GM18909 (cell line): Measurements from ENCODE around the gene LRP1B.
"Not testable (repeated sequence)": the region's sequence is repeated elsewhere in the genome, so short reads cannot be mapped to it uniquely, and the experiment has no call there.

Experiments used
- ATAC-seq: cut with Tn5 transposase; IDR thresholded peaks from one replicate; pipeline ENCODE4 v1.9.1; 2021; ENCODE audit warnings: mild to moderate bottlenecking; ENCODE audit not compliant: unreplicated experiment, poor library complexity

LRP1B gene

GRCh38 chr2:140550821-140551220 is 1580.0 kb downstream of the LRP1B start:
- ATAC-seq, result no peak

- ATAC-seq, result not testable (repeated sequence)
These were observed 1586.0 kb downstream of the LRP1B start for GRCh38 chr2:140544769-140545168.

DNA sequence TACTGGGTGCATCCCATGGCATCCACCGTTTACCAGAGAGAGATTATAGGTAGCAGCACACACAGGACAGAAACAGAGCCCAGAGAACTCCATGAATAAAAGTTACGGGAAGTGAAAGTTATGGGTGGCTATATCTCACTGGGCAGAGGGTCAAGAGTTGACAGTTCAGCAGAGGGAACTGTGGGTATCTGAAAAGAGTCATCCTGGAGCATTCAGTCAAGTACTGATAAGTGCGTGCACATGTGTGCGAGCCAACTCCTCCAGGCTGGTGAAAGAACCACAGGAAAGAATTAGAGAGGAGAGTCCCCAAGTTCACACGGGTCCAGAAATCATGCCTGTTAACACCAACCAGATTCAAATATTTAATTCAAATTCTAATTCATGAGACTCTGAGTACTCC is 1588.2 kb downstream of the LRP1B start:
- ATAC-seq, result no peak

DNA sequence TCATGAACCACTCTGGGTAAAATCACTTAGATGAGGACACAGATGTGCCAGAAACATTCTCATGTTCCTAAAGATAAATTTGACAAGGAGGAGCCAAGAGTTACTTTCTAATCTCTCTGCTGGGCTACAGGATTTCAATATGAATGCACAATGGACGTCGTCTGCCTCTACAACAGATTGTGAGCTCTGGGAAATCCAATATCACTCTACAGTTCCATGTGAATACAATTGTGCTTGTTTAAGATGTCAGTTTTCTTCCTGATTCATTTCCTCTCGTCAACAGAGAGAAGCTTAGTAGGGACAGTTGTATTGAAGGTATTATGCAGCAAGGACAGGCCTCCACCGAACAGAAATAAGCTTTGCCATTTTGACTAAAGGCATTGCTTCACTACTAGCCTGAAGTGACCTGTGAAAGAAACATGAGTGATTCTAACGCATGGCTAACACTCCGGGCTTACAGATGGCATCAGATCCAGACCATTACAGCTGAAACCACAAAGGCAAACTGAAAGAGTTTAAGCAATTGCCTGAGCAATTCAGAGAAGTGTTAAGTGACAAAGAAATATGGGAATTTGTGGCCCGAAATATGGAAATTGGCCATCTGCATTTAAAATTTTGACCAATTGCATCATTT is 1591.5 kb downstream of the LRP1B start:
- no peak for ATAC-seq

DNA sequence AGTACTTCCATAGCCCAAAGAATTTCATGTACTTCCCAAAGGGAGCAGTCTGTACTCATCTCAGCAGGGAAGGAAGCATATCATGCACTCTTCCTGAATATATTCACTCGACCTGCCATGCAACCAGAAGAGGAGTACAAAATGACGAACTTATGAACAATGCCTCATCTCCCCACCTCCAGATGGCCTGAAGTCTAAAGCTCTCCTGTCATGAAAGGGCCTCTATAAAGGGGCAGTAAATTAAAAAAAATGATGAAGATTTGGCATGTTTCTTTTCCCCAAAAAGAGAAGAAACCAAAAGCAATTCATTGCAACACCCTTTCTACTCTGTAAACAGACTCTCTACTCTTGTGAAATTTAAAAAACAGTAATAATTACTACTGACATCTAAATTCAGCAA is 1601.1 kb downstream of the LRP1B start:
- no peak for ATAC-seq

- ATAC-seq, result no peak
These were observed 1601.8 kb downstream of the LRP1B start for GRCh38 chr2:140528982-140529381.

DNA sequence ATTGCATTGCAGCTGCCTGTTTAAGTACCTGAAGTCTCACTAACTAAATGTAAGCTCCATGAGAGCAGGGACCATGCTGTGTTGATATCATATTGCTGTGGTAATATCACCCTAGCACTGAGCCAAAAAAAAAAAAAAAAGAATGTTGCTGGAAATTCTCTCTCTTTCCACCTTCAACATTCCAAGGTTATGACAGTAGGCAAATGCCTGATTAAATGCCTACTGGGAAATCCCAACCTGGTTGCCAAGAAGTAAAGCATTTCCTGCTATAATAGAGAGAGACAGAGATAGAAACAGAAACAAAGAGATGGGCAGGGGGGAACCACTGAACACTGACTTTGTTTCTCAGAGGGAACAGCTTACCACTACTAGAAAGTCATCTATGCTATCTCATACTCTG is 1604.2 kb downstream of the LRP1B start:
- ATAC-seq, result no peak

DNA sequence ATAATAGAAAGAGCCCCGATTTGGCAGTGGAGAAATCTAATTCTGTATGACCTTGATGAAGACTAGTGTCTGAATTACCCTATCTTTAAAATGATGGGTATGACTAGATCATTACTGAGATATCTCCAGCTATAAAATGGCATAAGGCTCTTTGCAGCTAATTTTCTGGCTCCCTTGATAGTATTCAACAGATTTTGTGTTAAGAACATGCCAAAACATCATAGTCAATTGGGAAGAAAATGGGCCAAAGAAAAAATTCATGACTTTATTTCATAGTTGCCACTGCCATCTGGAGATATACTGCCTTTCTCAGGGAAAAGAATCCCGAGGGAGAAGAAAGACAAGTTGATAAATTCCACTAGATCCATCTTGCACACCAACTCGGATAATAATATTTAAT is 1618.7 kb downstream of the LRP1B start:
- no peak for ATAC-seq

DNA sequence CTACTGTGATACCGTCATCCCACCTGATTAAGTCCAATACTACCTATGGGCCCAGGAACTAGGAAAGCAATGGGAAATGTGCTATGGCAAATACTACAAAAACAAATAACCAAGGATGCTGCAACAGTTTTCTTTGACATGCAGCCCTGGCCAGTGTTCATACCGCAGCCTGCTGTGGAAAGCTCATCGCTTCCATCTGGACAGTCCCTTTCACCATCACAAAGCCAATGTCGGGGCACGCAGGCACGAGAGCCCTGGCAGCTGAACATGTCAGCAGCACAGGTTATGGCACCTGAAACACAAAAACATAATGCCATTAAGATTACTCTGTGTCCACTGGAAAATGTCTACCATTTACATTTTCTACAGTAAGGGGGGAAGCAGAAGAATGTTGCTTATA is 1621.1 kb downstream of the LRP1B start:
- no peak for ATAC-seq

DNA sequence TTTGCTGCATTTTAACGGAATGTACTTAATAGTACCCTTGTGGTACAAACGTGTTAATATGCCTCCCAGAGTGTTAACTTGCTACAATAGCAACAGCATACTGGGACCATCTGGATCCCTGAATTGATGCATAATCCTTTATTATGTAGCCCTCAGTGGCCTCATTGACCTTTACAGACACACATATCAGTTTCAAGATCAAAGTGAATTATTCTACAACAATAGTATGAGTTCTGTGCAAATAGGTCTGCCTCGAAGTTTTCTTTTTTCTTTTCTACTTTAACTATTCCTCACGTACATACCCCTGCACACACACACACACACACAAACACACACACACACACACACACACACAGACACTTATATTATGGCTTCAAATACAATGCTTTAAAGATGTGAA is 1622.1 kb downstream of the LRP1B start:
- ATAC-seq, result no peak

GRCh38 chr2:140506606-140507005 is 1624.2 kb downstream of the LRP1B start:
- ATAC-seq, result no peak

DNA sequence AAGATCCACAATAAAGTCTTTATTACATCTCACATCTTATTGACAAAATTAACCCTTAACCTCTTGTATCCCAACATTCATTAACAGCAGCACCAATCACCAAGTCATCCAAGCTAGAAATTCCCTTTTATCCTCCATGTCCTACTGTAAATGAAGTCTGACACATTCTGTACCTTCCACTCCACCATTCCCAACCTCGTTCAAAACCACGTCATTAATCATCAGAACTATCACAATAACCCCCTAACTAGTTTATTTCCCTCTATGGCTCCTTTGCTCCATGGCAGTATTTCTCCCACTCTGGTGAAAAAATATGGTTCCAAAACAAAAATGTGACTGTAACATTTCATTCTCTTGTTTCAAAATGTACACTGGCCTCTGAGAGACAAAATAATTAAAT is 1626.2 kb downstream of the LRP1B start:
- ATAC-seq, result no peak

DNA sequence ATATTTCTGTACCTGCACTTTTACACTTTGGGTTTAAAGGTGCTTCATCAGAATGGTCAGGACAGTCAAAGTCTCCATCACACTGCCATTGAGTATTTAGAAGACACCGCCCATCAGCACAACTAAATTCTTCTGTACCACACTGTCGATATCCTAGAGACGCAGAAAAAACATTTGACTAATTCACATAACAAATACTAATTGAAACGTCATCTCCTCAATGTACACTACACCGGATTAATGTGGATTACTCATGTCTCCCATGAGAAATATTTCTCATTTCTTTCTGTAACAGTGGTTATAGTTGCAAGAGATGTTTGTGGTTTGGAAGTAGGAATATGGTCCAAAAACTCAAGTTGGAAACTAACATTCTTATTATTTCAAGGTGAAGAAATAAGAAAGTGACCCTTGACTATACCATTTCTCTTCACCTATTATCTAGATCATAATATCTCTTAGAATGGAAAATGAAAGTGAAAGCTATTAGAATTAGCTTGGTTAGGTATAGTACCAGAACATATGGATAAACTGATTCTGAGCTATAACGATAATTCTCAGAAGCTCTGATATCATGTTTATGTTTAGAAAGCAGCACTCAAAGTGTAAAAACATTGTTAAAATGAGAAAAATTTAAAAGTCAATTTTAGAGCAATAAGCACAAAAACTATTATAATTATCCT is 1627.7 kb downstream of the LRP1B start:
- no peak for ATAC-seq

- no peak for ATAC-seq
These were observed 1632.5 kb downstream of the LRP1B start for GRCh38 chr2:140498360-140498759.

- no peak for ATAC-seq
These were observed 1634.1 kb downstream of the LRP1B start for GRCh38 chr2:140496714-140497113.

DNA sequence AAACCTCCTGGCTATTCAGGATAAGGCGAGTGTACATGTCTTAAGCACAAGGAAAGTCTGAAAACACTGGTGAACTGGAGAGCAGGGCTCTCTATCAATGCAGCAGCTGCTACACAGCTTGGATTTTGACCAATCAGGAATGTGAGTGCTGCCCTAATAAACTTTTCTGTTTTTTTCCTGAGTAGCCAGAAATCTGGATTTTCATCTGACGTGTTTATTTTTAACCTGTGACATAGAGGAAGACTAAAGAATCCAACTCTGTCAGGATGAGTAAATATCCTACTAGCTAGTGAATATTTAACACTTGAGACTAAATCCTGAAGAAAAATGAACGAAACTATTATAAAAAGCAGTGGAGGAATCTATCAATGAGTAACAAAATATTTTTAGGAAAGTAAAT is 1638.9 kb downstream of the LRP1B start:
- no peak for ATAC-seq

GRCh38 chr2:140489193-140489592 is 1641.6 kb downstream of the LRP1B start:
- ATAC-seq, result no peak

- no peak for ATAC-seq
These were observed 1649.7 kb downstream of the LRP1B start for GRCh38 chr2:140481136-140481535.

DNA sequence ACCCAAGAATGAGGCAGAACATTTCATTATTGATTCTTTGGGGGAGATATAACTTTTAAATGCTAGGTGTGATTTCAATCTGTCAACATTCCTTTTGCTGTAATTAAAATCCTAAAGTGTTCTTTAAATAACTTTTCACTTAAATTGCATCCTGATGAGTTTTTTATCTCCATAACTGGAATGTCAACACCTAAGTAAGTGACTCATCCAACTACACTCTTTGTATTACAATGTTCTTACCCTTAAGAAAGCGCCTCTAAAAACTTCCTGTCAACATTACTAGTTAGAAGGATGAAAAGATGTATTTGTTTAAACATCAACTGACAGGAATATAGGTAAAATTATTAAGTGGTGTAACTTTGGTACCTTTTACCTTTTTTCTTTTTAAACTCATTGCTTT is 1657.0 kb downstream of the LRP1B start:
- no peak for ATAC-seq

DNA sequence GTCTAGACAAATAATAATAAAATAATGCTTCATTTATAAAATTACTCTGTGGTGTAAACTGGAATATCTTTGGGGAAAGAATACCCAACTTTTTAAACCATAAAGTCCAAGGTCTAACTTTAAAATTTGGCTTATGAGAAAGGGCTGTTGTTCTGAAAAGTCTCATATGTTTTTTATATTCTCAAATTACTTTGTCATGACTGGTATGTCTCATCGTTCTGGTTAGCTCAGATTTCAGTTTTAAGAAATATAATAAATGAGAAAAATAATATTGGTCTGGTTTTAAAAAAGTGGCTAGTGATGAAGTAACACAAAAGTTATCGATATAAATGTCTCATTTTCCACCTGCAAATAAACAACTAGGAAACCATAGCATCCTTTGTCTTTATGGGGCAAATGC is 1658.1 kb downstream of the LRP1B start:
- no peak for ATAC-seq

DNA sequence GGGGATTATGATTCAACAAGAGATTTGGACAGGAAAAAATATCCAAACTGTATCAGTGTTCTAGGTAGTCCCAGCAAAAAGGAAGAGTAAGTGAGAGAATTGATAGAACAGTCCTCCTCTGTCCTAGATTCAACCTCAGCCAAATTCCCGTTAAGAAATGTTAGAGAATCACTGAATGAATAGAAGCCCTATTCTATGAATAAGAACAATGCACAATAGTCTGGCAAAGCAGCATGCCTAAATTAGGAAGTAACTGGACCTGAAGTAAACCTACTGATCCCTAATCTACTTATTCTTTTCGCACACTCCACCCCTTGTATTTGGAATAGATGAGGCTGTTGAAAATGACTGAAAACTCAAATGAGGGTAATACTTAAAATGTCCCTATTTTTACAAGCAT is 1665.5 kb downstream of the LRP1B start:
- no peak for ATAC-seq

DNA sequence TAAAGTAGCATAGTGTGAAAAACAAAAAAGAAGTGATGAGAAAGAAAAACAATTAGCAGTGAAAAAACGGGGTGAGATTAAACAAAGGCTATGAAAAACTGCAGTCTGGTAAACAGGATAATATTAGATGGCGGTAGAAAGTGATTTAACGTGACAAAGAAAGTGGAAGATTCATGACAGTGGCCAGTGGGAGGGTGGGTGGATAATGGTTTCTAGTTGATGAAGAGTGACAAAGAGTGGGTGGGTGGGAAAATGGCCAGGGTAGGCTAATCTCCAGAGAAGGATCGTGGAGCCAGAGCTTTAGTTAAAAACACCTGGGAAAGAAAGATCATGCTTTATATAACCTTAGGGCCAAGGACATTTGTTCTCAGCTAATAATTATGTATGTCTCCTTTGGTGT is 1667.8 kb downstream of the LRP1B start:
- ATAC-seq, result no peak
